Common myeloid progenitor, CD34-positive (primary cell): ENCODE results near the gene IL12RB2.
"Not testable (repeated sequence)": the region's sequence is repeated elsewhere in the genome, so short reads cannot be mapped to it uniquely, and the experiment has no call there.

Source experiments
- CTCF ChIA-PET: fragments of 350-600 bp; sonication (Branson Sonifier 250); formaldehyde crosslinking; loops from one replicate; lab custom pipeline; 2021; ENCODE audit warnings: antibody characterized with exemption; lab: Charles Lee
- POLR2A ChIA-PET: fragments of 350-600 bp; sonication (Branson Sonifier 250); formaldehyde crosslinking; loops from one replicate; lab custom pipeline; 2021; ENCODE audit warnings: antibody characterized with exemption; lab: Charles Lee
- DNase-seq, 3 donors: peaks; one replicate each; pipeline versions ENCODE4 v3.0.0 to v3.0.0-alpha.2; 2013
- H3K27ac ChIP-seq, 2 experiments: 1 replicate in 1 of 2; 2 replicates in 1 of 2; pipeline ENCODE4 v1.7.0; 2013; ENCODE audit warnings: inconsistent platforms in 2 of 2, low read length in 2 of 2, mild to moderate bottlenecking in 2 of 2, low read depth in 1 of 2, moderate library complexity in 1 of 2; ENCODE audit not compliant: severe bottlenecking in 2 of 2, insufficient read depth in 1 of 2, poor library complexity in 1 of 2
- H3K27me3 ChIP-seq, 5 experiments: replicated peaks in 2 of 5; 1 replicate in 3 of 5; 2 replicates in 2 of 5; pipeline versions ENCODE4 v1.6.1 to v1.7.0; 2013; ENCODE audit warnings: low read length in 4 of 5, mild to moderate bottlenecking in 2 of 5, moderate library complexity in 2 of 5, inconsistent platforms in 1 of 5; ENCODE audit not compliant: insufficient read depth in 5 of 5, control insufficient read depth in 4 of 5
- H3K36me3 ChIP-seq, 4 experiments: 1 replicate in 2 of 4; 2 replicates in 2 of 4; pipeline versions ENCODE4 v1.6.1 to v1.7.0; 2013; ENCODE audit warnings: low read length in 3 of 4, control low read depth in 1 of 4, mild to moderate bottlenecking in 1 of 4; ENCODE audit not compliant: control insufficient read depth in 4 of 4, insufficient read depth in 4 of 4
- H3K4me1 ChIP-seq, 4 experiments: 1 replicate in 3 of 4; 2 replicates in 1 of 4; pipeline versions ENCODE4 v1.6.1 to v1.7.1; 2013; ENCODE audit warnings: low read length in 3 of 4, mild to moderate bottlenecking in 3 of 4, control low read depth in 1 of 4, inconsistent platforms in 1 of 4, moderate library complexity in 1 of 4; ENCODE audit not compliant: control insufficient read depth in 4 of 4, insufficient read depth in 4 of 4; ENCODE audit errors: control extremely low read depth in 1 of 4
- H3K4me3 ChIP-seq, 7 experiments: 1 replicate in 4 of 7; 2 replicates in 3 of 7; pipeline versions ENCODE4 v1.5.1 to v1.7.0; 2013; ENCODE audit warnings: mild to moderate bottlenecking in 7 of 7, low read length in 6 of 7, moderate library complexity in 6 of 7, inconsistent platforms in 2 of 7, low read depth in 2 of 7, control low read depth in 1 of 7; ENCODE audit not compliant: insufficient read depth in 4 of 7, control insufficient read depth in 1 of 7; ENCODE audit errors: extremely low read depth in 1 of 7
- H3K9me3 ChIP-seq, 5 experiments: 1 replicate in 4 of 5; 2 replicates in 1 of 5; pipeline versions ENCODE4 v1.6.1 to v1.7.1; 2013; ENCODE audit warnings: low read length in 4 of 5, mild to moderate bottlenecking in 2 of 5, inconsistent platforms in 1 of 5, low read depth in 1 of 5, moderate library complexity in 1 of 5; ENCODE audit not compliant: control insufficient read depth in 4 of 5, insufficient read depth in 2 of 5; ENCODE audit errors: control extremely low read depth in 1 of 5
- WGBS: methylation state at CpG from one replicate; pipeline ENCODE4 v1.1.5; 2013; ENCODE audit not compliant: insufficient coverage; 5-methylcytosine and 5-hydroxymethylcytosine counted together

Gene IL12RB2

GRCh38 chr1:67400029-67400786 is 92.5 kb downstream of the IL12RB2 start:
- H3K4me3 ChIP-seq, DNase-seq, H3K9me3 ChIP-seq, H3K27ac ChIP-seq, POLR2A ChIA-PET, H3K4me1 ChIP-seq, H3K27me3 ChIP-seq: not testable (repeated sequence)
- peaks cover 2 to 31% (median 21%) of the 10 kb centered on the region in 4 experiments for H3K36me3 ChIP-seq
- CTCF ChIA-PET, result interaction anchor here (0.6 kb wide), 1 partner anchor 8 kb away, joined by 4 read pairs; no protein-coding TSS in a partner anchor
- 100% methylated on average over 11 of the region's 12 CpGs for WGBS

GRCh38 chr1:67401443-67401842 is 93.8 kb downstream of the IL12RB2 start:
- no peaks in the 10 kb centered on the region for H3K9me3 ChIP-seq
- no peak overlapping the region for H3K27ac ChIP-seq
- CTCF ChIA-PET, result interaction anchor here (0.9 kb wide), 3 partner anchors 28 to 99 kb away, joined by 3 read pairs; no protein-coding TSS in a partner anchor
- 100% methylated on average over 5 of the region's 6 CpGs for WGBS
- POLR2A ChIA-PET, result no interaction called here
- H3K27me3 ChIP-seq, result no peaks in the 10 kb centered on the region
- peaks cover 2 to 19% (median 9%) of the 10 kb centered on the region in 4 experiments for H3K36me3 ChIP-seq
- H3K4me1 ChIP-seq, result no peaks in the 10 kb centered on the region
- H3K4me3 ChIP-seq, result no peak overlapping the region
- no peak for DNase-seq

GRCh38 chr1:67404212-67404620 is 96.5 kb downstream of the IL12RB2 start:
- Histone ChIP-seq H3K27ac (no peak overlapping the region), H3K27me3 (no peaks in the 10 kb centered on the region), H3K4me3 (no peak overlapping the region), H3K4me1 (no peaks in the 10 kb centered on the region), H3K9me3 (no peaks in the 10 kb centered on the region), H3K36me3 (peaks cover 0 to 13% (median 5%) of the 10 kb centered on the region in 4 experiments)
- ChIA-PET POLR2A (no interaction called here), CTCF (no interaction called here)
- no peak for DNase-seq
- WGBS, result 80% methylated on average over 5 of the region's 5 CpGs

GRCh38 chr1:67405473-67406245 is 98.0 kb downstream of the IL12RB2 start:
- H3K4me1 ChIP-seq, result no peaks in the 10 kb centered on the region
- ChIA-PET POLR2A (no interaction called here), CTCF (interaction anchor here (0.7 kb wide), 1 partner anchor 403 kb away, joined by 3 read pairs; no protein-coding TSS in a partner anchor)
- no peak for DNase-seq
- H3K4me3 ChIP-seq, result no peak overlapping the region
- H3K36me3 ChIP-seq, result peaks cover 0 to 15% (median 10%) of the 10 kb centered on the region in 4 experiments
- no peak overlapping the region for H3K27ac ChIP-seq
- H3K27me3 ChIP-seq, result no peaks in the 10 kb centered on the region
- H3K9me3 ChIP-seq, result no peaks in the 10 kb centered on the region
- WGBS, result 100% methylated on average over 2 of the region's 3 CpGs

GRCh38 chr1:67407498-67407897 is 99.8 kb downstream of the IL12RB2 start:
- WGBS, result 100% methylated on average over 4 of the region's 5 CpGs
- ChIA-PET CTCF (interaction anchor here (1.5 to 1.6 kb wide), 2 partner anchors 8 to 11 kb away, joined by 4 read pairs; no protein-coding TSS in a partner anchor), POLR2A (no interaction called here)
- H3K27me3 ChIP-seq, result no peaks in the 10 kb centered on the region
- no peaks in the 10 kb centered on the region for H3K9me3 ChIP-seq
- no peak for DNase-seq
- H3K4me3 ChIP-seq, result no peak overlapping the region
- no peaks in the 10 kb centered on the region for H3K4me1 ChIP-seq
- no peak overlapping the region for H3K27ac ChIP-seq
- H3K36me3 ChIP-seq, result peaks cover 0 to 29% (median 17%) of the 10 kb centered on the region in 4 experiments

- peaks cover 0 to 31% (median 18%) of the 10 kb centered on the region in 4 experiments for H3K36me3 ChIP-seq
- H3K9me3 ChIP-seq, result no peaks in the 10 kb centered on the region
- H3K27me3 ChIP-seq, result no peaks in the 10 kb centered on the region
- ChIA-PET CTCF (interaction anchor here (0.6 to 1.6 kb wide), 4 partner anchors 8 to 418 kb away, joined by 3 to 4 read pairs (median 4); no protein-coding TSS in a partner anchor), POLR2A (no interaction called here)
- no peak overlapping the region for H3K4me3 ChIP-seq
- DNase-seq, result no peak
- H3K27ac ChIP-seq, result no peak overlapping the region
- no peaks in the 10 kb centered on the region for H3K4me1 ChIP-seq
- WGBS, result no CpG with 5 or more reads among the region's 1 CpG
These were observed 100.5 kb downstream of the IL12RB2 start for GRCh38 chr1:67408148-67408547.
